Activated effector memory CD4-positive, alpha-beta T cell treated with Interleukin-2 at 50 U/mL for 16 hours (primary cell): Measurements from ENCODE around the gene TOR4A.
"Not testable (repeated sequence)": the region's sequence is repeated elsewhere in the genome, so short reads cannot be mapped to it uniquely, and the experiment has no call there.

Experiments
- DNase-seq: peaks from one replicate; pipeline ENCODE4 v3.0.0-alpha.2; 2020

The TOR4A gene

GRCh38 chr9:137239541-137240200, 37.9 kb upstream of the TOR4A start:
- not testable (repeated sequence) for DNase-seq

GRCh38 chr9:137240318-137240840, 37.1 kb upstream of the TOR4A start:
- DNase-seq = peak; percentile 65

- peak; percentile 96 for DNase-seq
These were observed 36.6 kb upstream of the TOR4A start, which contains the start of gene TUBB4B for GRCh38 chr9:137240841-137241489. Gene TUBB4B, plus strand, starts transcription at chr9:137241287. Its CDS starts 74 bp downstream, at chr9:137241361.

GRCh38 chr9:137241490-137242268, 35.8 kb upstream of the TOR4A start:
- peak; percentile 66 for DNase-seq

- DNase-seq = no peak
These were observed 35.0 kb upstream of the TOR4A start for GRCh38 chr9:137242269-137243203.

- not testable (repeated sequence) for DNase-seq
These were observed 34.3 kb upstream of the TOR4A start for GRCh38 chr9:137243266-137243625.

GRCh38 chr9:137243626-137244485, 33.7 kb upstream of the TOR4A start:
- DNase-seq = no peak

GRCh38 chr9:137244486-137245449, 32.8 kb upstream of the TOR4A start:
- DNase-seq = no peak

GRCh38 chr9:137245450-137246421, 31.8 kb upstream of the TOR4A start:
- no peak for DNase-seq

GRCh38 chr9:137247135-137247915, 30.2 kb upstream of the TOR4A start:
- no peak for DNase-seq

- DNase-seq = no peak
These were observed 29.7 kb upstream of the TOR4A start for GRCh38 chr9:137247916-137248175.

- no peak for DNase-seq
These were observed 27.0 kb upstream of the TOR4A start for GRCh38 chr9:137250329-137251193.

GRCh38 chr9:137251194-137251461, 26.4 kb upstream of the TOR4A start, which contains the start of gene STPG3:
Gene STPG3, plus strand, starts transcription at chr9:137251286. Its CDS starts 1 bp downstream, at chr9:137251287.
- DNase-seq = no peak

GRCh38 chr9:137251490-137252268, 25.8 kb upstream of the TOR4A start:
- no peak for DNase-seq

GRCh38 chr9:137252555-137253506, 24.7 kb upstream of the TOR4A start:
- DNase-seq = no peak
